ENCODE measurements around the gene ETV6. TPM values are rescaled to one million over a fixed set of nuclear protein-coding genes. Genes with fewer than 3 reads are reported as not detected.

The ETV6 gene
- total and polyA plus RNA-seq, 9 of the 15 experiments (the other 6 are each of a cell fraction or from before 2014, with no cell fraction given) = 0.81 to 12.7 (median 4.1) TPM

DNA sequence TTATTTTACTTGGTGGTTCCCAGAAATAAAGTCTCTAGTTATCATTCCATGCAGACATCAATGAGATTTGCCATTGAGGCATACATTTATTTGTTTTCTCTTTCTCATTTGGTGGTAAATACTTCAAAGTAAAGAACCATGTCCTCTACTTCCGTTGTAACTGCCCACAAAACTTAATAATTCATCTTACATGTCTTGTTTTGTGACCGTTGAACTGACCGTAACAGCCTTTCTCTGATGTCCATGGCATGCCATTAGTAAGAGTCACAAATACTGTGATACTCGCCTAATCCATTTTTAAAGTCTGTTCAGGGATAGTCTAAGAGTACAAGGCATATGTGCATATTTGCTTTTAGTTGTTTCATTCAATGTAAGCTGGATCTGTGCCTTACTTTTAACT is 145.3 kb downstream of the ETV6 start:
- WGBS (ENCODE audit: insufficient coverage, low coverage, missing lambda C conversion rate) = 68% methylated on average over 4 of the region's 4 CpGs
- no peak for ATAC-seq
- intact Hi-C loops (cut with micrococcal nuclease) (loop anchor here (5.0 kb wide), 1 partner anchor 142 kb away; no protein-coding TSS in a partner anchor), in situ Hi-C loops (cut with MboI) (no loop called here)
- Histone ChIP-seq H3K4me1 (replicated peaks in 1 of 2; ENCODE audit: control insufficient read depth in 2 of 2, insufficient read depth in 2 of 2, low read length in 2 of 2) (peaks cover 6 to 58% of the 10 kb centered on the region in 2 experiments; a peak in 4 of 5 replicates), H4K20me1 (replicated peaks; ENCODE audit: control insufficient read depth, insufficient read depth, low read length) (no peaks in the 10 kb centered on the region), H3K4me3 (no peak overlapping the region), H3K9me1 (ENCODE audit: control insufficient read depth, insufficient read depth, low read length) (no peaks in the 10 kb centered on the region), H3K79me2 (ENCODE audit: control insufficient read depth, insufficient read depth, low read length) (peaks cover 5% of the 10 kb centered on the region; the same call in 1 of the 3 replicates), H3K9ac (ENCODE audit: insufficient read depth in 1 of 2, low read depth in 2 of 2, low read length in 2 of 2) (no peak overlapping the region), H3K9me3 (replicated peaks; ENCODE audit: control insufficient read depth, insufficient read depth, low read depth, low read length) (no peaks in the 10 kb centered on the region), H3K27me3 (ENCODE audit: control insufficient read depth in 2 of 2, insufficient read depth in 2 of 2, low read length in 2 of 2) (no peaks in the 10 kb centered on the region), H3K4me2 (ENCODE audit: insufficient read depth, low read length) (no peak overlapping the region), H2AFZ (ENCODE audit: low read depth, low read length) (no peak overlapping the region), H3K27ac (ENCODE audit: extremely low read depth, low read depth, low read length) (no peak overlapping the region; the same call in 2 of the 3 replicates), H3K36me3 (ENCODE audit: control insufficient read depth, insufficient read depth, low read length) (no peaks in the 10 kb centered on the region)
- ChIA-PET CTCF (ENCODE audit: low intra/inter-chr PET ratio) (no interaction called here), POLR2A (no interaction called here)
- TF ChIP-seq PPARD (CRISPR knock-in tag; IDR thresholded peaks at IDR 0.05) (no peak), RAD51 (IDR thresholded peaks at IDR 0.05; ENCODE audit: borderline replicate concordance, low read depth) (no peak), HNRNPH1 (optimal IDR thresholded peaks at IDR 0.05; ENCODE audit: low read depth, low read length) (no peak), KLF6 (CRISPR knock-in tag; IDR thresholded peaks at IDR 0.05; ENCODE audit: borderline replicate concordance) (no peak), SAP30 (IDR thresholded peaks at IDR 0.05; ENCODE audit: borderline replicate concordance, insufficient read depth, low read depth, low read length, poor library complexity, severe bottlenecking) (no peak), PRMT5 (CRISPR knock-in tag; IDR thresholded peaks at IDR 0.05) (no peak), ZNF23 (CRISPR knock-in tag; IDR thresholded peaks at IDR 0.05) (no peak)
- FAIRE-seq = no peak
- no peak for DNase-seq (ENCODE audit: extremely low read depth in 1 of 4, low spot score in 3 of 4)
- BruUV-seq (replicated peaks) = no TSS peak
